GM19025 (cell line): ENCODE data around the gene CCDC150.
"Not testable (repeated sequence)": the region's sequence is repeated elsewhere in the genome, so short reads cannot be mapped to it uniquely, and the experiment has no call there.

Experiments
- ATAC-seq: cut with Tn5 transposase; IDR thresholded peaks from one replicate; pipeline ENCODE4 v1.9.1; 2021; ENCODE audit warnings: mild to moderate bottlenecking, low read depth, moderate library complexity; ENCODE audit not compliant: unreplicated experiment

Gene CCDC150

DNA sequence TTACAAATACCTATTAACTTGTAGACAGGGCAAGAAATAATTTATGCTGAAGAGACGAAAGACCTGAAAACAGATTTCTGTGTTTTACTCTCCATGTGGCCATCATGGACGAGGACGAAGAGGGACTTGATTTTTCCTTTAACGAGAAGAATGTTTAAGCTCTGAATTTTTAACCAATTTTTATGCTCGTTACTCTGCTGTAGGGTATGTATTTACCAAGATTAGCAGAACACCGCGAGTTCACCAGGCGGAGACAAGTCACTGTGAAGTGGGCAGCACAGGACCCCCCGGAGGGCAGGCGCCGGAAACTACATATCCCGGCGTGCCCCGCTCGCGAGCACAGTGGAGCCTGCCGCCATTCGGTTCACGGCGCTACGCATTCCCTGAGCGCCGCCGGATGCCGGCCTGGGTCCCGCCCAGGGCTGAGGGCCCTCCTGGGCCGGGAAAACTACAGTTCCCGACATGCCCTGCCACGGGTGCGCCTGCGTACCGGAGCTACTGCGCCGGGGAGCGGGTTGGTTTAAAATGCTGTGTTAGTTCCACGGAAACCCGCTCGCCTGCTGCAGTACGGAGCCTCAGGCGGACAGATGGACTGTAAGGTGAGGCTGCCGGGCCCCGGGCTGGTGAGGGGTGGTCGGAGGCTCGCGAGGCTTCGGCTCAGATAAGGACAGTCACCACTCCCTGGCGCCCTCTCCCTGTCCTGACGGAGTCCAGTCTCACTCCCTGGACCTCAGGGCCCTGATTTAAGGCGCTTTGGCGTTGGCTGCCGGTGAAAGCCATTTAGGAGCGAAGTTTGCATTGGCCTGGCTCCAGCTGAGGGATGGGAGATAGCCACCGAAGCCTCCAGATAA lies at the start of gene CCDC150:
Gene CCDC150, plus strand, starts transcription at position 536 of the 851 bp plus-strand sequence. Its CDS starts 52 bp downstream, at position 588.
- peak; percentile 100 for ATAC-seq

DNA sequence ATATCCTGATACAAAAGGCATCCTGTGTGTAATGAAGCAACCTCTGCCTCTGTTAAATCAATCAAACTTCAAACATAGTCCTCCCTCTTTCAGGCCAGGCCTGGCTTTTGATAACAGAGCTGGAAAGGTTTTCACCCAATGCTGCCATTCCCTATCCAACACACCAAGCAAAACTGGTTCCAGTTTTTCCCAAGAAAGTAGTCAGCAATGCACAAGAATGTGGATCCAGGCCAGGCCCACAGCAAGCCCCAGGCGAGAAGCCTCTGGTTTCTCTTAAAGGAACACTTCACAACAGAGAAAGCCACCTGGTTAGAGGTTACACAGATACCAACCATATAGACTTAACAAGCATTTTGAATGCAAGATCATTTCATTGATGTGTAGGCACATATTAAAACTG lies 49.2 kb upstream of the CCDC150 start:
- ATAC-seq, result no peak

DNA sequence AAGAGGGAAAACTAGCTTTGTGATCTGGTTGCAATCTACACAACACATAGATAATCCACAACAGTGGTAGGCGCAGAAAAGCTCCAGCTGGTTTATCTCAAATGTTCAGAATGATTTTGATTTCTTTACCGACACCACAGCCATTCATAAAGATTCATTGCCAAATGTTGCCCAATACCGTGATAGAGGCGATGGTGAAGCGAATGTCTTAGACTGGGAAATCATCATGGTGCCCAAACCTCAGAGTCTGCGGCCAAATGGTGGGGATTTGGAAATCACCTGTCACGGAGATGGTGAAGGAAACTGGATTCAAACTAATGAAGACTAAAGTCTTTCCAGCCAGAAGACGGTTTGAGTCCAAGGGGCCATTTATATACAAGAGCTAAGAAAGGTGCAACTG lies 48.5 kb upstream of the CCDC150 start:
- no peak for ATAC-seq

DNA sequence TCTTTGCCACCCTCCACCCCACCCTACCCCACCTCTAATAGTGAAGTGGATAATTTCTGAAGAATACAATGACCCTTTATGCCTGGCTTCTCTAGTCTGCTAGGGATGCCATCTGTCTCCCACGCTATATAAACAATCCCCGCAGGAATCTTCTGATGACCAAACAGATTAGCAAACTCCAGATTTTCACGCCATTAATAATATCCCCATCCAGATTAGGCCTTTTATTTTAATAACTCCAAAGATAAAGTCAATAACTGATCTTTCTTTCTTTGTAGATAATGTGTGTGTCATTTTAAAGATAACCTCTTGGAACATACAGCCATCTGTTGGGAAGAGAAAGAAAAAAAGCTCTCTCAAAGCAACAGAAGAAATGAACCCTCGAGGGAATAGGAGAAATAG lies 47.9 kb upstream of the CCDC150 start:
- ATAC-seq, result no peak

DNA sequence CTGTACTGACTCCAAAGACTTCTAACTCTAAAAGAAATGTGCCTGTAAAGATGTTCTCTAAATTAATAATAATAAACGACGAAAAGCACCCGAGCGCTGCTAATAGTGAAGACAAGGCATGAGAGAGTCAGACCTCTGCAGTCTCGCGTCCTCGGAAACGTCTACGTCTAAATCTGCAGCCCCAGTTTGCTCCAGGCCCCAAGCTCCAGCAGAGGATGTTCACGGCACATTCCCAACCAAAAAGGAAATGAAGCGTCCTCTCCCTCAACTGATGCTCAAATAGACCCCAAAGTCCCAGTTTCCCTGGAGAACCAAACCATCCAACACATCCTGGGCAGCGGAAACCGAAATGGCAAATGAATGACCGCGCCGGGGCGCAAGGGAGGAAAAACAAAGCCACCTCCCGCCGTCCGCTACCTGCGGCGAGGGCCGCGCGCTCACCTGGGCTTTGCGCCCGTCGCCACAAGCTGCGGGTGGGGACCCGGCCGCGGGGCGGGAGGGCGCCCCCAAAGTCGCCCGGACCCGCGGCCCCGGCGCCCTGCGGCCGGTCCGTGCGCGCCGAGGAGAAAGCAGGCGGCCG lies 47.1 kb upstream of the CCDC150 start:
- peak; percentile 31 for ATAC-seq

DNA sequence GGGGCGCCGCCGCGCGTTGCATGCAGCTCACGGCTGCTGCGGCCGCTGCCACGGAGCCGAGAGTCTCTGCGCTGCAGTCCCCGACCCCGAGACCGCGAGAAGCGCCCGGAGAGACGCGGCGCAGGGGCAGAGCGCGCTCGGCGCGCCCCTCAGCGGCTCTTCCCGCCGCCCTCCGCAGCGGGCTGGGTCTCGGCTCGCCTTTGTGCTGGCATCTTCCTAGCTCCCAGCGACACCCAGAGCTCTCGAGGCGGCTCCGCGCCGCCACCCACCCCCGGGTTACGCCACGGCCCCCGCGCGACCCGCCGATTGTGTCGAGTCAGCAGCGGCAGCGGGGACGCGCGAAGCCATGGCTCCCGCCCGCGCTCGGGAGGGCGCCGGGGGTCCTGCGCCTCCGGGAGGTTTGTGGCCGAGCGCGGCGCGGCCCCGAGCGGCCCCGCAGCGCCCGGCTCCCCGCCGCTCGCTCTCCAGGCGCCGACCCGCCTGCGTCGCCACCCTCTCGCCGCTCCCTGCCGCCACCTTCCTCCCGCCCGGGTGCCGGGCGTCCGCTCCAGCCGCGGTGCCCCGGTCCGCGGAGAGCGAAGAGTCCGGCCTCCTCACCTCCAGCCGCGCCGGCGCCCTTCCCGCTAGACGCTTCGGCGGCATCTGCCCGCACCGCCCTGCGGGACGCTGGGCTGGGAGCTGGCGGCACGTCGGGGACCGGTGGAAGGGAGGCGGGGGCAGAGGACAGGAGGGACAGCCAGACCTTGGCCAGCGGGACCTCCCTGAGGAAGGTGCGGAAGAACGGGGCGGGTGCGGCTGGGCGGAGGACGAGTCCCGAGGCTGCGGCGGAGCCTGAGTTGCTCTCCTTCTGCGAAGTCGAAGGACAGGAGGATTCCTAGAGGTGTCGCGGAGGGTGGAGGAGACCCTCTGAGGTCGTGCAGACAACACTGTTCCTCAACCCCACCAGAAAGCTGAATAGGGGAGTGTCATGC lies 46.3 kb upstream of the CCDC150 start, which contains the start of gene HECW2:
Gene HECW2, minus strand, starts transcription at position 644 of the 971 bp plus-strand sequence.
- ATAC-seq, result peak; percentile 65

DNA sequence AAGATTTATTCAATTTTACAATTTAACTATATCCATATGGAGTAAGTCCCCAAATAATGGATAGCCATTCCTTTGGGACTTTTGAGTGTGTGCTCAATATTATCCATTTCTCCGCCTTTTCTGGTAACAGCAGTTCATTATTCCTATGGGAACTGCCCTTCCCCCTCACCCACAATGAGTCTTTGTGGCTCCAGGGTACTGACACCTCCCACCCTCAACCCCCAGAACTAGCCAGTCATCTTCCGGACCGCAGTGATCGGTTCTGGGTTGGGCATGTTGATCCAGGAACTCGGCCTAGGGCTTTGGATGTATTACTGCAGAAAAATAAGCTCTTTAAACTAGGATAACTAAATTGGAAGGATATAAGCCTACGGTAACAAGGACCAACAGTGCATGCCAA lies 45.4 kb upstream of the CCDC150 start:
- no peak for ATAC-seq

DNA sequence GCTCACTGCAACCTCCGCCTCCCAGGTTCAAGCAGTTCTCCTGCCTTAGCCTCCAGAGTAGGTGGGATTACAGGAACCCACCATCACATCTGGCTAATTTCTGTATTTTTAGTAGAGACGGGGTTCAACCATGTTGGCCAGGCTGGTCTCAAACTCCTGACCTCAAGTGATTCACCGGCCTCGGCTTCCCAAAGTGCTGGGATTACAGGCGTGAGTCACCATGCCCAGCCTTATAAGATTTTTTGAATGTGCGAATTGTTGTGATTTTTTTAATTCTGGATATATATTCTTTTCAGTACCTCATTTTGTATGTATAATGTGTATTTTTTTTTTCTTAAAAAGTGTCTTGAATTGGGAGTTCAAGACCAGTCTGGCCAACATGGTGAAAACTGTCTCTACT lies 42.0 kb upstream of the CCDC150 start:
- no peak for ATAC-seq

DNA sequence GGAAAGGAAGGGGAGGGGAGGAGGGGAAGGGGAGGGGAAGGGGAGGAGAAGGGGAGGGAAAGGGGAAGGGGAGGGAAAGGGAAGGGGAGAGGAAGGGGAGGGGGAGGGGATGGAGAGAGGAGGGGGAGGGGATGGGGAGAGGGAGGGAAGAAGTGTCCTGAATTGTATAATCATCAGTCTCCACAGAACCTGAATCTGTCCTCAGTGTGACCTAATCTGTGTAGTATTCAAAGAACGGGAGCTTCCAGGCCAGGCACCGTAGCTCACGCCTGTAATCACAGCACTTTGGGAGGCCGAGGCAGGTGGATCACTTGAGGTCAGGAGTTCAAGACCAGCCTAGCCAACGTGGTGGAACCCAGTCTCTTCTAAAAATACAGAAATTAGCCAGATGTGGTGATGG lies 41.1 kb upstream of the CCDC150 start:
- ATAC-seq, result no peak

DNA sequence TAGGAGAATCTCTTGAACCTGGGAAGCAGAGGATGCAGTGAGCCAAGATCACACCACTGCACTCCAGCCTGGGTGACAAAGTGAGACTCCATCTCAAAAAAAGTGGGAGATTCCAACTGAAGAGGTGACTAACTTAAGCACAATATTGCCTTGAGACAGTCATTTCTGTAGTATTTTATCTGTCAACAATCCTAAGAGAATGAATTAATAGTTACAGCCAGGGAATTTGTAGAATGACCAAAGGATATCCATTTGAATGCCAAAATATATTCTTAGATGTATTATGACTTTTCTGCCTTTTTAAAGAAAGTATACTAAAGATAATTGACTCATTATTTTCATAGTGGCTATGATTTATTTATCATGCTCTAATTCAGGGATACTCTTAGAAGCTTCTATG lies 40.7 kb upstream of the CCDC150 start:
- ATAC-seq, result no peak

DNA sequence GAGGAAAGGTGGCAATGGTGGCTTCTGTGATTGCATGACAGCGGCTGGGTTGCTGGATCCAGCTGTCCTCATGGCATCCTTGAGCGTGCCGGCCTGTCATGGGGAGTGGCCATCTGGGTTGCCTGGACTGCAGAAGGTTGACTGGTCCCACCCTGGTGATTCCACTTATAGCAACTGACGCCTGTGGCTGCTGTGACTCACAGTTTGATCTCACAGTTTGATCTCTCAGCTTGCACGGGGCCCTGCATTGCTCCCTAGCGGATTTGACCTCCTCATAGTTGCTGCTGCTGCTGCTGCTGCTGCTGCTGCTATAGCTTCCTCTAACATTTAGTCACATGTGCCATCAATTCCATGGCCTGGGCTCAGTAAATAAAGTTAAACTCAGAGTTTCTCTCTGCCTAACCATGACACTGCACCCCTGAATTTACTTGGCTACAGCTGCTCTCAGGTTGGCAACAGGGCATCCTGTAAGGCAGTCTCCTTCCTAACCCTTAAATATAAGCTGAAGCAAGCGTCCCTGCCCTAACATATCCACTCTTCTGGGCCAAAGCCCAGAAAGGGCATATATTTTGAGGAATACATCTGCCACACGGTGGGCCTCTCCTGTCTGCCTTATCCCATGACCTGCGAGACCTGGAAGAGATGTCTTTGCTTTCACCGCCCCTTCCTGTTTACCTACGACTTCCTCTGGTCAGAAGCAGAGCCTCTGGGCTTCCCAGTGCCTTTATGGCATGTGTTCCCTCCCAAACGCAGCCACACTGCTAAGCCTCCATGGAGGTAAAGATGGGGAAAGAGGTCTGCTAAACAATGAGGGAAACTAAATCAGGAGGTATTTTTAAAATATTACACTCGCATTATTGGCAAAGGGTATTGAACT lies 37.8 kb upstream of the CCDC150 start:
- no peak for ATAC-seq

DNA sequence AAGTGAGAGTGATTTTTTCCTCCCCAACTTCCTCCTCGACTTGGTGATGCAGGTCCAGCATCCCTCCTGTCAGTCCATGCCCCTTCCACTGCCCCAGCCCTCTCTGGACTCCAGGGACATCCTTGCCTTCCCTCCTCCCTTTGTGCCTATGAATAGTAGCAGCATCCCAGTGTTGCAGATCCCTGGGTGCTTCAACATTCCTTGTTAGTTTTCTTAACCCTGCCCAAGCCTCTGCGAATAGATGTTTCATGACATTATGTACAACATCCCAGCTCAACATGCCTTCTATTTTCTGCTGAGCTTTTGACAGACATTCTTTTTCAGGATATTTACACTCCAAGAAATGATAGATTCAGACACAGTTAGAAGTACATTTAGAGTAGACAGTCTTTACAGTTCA lies 35.3 kb upstream of the CCDC150 start:
- no peak for ATAC-seq

DNA sequence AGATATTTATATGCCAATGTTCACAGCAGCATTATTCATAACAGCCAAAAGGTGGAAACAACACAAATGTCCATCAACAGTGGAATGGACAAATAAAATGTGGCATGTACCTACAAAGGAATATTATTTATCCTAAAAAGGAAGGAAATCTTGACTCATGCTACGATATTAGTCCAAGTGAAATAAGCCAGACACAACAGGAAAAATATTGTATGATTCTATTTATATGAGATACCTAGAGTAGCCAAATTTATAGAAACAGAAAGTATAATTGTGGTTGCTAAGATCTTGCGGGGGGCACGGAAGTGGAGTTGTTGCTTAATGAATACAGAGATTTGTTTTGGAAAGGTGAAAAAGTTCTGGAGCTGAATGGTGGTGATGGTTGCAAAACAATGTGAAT lies 33.0 kb upstream of the CCDC150 start:
- ATAC-seq, result no peak

DNA sequence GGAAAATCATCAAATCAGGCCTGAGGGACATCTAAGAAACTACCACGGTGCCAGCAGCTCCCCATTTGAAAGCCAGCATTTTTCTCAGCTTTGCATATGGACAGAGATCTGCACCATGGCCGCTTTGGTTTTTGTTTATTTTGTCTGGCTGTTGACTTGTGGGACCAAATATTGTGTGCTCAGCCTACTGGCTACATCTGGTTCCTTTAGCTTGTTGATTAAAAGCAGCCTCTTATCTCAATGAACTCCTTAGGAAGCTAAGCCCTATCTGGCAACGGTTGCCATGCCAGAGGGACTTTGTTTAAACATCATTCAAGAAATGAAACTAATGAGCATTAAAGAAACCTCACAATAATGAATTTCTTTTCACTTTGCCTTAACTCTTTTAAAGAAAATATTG lies 32.4 kb upstream of the CCDC150 start:
- ATAC-seq, result no peak

DNA sequence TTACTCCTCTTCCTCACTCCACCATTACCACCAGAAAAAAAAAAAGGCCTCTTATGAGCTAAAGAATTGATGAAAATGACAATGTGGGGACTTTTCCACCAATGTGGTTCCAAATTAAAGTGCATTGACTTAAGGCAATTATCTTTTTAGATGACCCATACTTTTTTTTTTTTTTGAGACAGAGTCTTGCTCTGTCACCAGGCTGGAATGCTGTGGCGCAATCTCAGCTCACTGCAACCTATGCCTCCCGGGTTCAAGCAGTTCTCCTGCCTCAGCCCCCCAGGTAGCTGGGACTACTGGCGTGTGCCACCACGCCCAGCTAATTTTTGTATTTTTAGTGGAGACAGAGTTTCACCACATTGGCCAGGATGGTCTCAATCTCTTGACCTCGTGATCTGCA lies 31.6 kb upstream of the CCDC150 start:
- not testable (repeated sequence) for ATAC-seq

DNA sequence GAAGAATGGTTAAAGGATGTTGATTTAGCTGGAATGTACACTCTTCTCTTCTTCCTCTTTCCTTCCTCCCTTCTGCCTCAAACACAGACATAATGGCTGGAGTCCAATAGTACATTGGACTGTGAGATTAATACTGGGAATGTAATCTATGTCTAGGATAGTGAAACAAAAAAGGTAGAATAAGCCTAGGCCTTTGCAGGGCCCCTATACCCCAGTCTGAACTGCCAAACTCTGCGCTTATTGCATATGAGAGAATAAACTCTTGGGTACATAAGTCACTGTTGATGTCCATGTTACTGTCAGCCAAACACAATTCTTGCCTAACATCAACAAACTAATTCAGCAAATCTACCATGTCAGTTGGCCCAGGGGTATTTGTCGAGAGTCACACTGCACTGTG lies 29.7 kb upstream of the CCDC150 start:
- ATAC-seq, result no peak

DNA sequence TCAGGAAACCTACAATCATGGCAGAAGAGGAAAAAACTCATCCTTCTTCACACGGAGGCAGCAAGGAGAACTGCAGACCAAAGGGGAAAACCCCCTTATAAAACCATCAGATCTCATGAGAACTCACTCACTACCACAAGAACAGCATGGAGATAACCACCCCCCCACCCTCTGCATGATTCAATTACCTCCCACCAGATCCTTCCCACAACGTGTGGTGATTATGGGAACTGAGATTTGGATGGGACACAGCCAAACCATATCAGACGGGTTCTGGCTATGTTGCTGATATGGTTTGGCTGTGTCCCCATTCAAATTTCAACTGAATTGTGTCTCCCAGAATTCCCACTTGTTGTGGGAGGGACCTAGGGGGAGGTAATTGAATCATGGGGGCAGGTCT lies 28.7 kb upstream of the CCDC150 start:
- no peak for ATAC-seq

DNA sequence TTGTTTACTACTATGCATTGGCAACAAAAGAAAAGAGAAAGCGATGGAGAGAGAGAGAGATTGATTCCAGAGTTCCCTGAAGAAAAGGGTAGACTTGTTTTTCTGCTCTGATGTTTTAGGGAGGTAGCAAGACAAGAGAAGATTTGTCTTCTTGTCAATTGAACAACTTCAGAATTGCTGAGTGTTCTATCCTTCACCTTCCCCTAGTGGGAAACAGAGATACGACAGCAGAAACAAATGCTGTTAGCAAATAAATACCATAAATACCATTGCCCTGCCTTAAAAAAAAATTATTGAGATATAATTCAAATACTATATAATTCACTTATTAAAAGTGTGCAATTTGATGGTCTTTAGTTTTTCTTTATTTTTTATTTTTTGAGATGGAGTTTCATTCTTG lies 26.2 kb upstream of the CCDC150 start:
- ATAC-seq, result no peak

DNA sequence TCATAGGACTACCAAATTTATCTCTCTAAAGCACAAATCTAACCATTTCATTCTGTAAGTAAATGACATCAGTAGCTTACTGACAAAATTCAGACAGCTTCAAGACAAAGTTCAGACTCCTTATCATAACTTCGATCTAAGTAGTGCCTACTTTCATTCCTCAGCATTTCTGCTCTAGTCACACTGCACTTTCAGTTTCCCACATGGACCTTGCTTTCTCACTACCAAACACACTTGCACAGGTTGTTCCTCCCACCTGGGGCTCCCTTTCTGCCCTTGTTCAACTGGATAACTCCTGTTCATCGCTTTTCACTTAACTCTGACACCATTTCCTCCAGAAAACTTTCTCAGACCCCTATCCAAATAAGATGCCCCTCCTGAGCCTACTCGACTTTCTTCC lies 22.1 kb upstream of the CCDC150 start:
- ATAC-seq, result no peak

DNA sequence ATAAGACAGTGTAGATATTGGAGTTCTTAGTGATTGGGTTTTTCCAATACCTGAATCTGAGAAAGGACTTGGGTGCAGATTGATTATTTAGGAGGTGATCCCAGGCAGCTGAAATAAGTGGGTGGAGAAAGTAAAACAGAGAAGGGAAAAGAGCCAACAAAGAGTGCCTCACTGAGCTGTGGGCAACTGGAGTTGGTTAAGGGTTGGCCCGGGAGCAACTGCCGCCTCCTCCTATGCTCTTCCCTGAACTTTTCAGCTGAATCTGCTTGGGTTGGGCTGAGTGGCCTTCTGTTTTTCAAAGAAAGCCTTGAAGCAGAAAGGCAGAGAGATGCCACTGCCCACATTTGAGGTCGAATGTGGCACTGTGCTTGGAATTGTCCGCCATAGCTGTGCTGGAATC lies 20.9 kb upstream of the CCDC150 start:
- no peak for ATAC-seq
